DMS79 (cell line): ENCODE results near the gene PGA3.
"Not testable (repeated sequence)": the region's sequence is repeated elsewhere in the genome, so short reads cannot be mapped to it uniquely, and the experiment has no call there.

Experiments used
- DNase-seq: peaks from one replicate; lab custom pipeline; 2025; lab: John Stamatoyannopoulos, UW

The PGA3 gene

DNA sequence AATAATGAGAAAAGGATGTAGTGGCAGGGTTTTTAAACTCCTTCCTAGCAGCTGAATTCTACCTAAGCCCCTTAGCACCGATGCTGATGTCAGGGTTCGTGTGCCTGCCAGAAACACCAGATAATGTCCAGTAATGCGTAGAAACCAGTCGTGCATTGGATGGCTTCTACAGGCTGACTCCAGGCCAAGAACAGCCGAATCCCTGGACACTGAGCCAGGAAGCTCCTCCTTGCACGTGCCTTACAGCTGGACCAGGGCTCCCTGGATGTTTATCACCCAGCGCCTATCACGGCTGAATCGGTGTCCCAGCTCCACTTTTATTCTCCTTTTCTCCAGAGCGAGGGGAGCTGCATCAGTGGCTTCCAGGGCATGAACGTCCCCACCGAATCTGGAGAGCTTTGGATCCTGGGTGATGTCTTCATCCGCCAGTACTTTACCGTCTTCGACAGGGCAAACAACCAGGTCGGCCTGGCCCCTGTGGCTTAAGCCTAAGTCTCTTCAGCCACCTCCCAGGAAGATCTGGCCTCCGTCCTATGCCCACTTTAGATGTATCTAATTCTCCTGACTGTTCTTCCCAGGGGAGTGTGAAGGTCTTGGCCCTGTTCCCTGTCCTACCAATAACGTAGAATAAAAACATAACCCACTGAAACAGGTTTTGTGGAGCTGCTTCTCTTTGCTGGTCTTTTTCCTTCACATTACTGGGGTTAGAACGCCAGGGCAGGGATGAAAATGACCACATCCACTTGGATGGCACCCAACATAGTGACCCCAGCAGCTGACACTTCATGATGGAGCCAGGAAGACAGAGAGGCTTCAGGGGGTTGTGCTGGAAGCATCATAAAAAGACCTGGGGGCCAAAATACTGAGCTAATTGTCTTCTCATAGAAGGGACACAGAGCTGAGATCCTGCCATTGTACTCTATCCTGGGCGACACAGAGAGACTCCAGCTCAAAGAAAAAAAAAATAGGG, 47.8 kb downstream of the PGA3 start:
- DNase-seq, result not testable (repeated sequence)

DNA sequence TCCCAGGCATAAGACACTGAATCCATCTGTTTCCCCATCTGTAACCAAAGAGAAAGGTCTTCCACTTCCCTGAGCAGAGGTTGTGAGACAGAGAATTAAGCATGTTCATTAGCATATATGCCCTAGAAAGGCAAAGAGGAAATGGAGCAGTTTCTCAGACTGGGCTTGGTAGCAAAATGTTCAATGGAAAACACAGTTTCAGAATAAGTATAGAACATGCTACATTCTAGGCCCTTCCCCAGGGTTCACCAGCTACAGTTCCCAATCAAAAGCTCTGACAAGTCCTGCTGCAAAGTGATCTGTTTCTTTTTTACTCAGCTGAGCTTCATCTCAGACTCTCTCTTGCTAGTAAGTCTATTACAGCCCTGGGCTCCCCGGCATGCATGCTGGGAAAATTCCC, 49.0 kb downstream of the PGA3 start:
- DNase-seq, result not testable (repeated sequence)

DNA sequence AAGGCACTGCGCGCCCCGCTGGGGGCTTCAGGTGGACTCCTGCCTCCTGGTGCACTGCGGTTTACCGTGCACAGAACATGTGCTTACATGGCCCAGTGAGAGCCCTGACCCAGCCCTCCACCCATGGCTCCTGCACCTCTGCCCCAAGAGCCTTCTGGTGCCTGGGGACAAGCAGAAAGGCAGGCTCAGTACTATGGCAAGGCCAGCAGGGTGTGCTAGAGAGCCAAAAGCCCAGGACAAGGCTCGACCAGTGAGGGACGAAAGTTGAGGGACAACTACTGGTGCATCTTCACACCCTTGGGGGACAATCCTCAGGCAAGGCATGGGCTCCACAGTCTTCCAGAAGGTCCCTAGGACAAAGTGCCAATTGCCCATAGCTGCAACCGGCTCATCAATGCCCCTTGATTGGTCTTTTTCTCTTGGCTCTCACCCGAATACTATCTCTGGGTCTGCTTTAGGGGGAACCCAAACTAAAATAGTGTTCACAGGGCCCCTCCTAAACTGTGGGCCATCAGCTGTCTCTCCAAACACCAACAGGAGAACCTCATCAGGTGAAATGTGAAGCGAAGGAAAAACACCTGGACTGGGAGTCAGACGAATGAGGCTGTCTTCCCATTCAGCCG, 51.2 kb downstream of the PGA3 start:
- DNase-seq, result no peak

DNA sequence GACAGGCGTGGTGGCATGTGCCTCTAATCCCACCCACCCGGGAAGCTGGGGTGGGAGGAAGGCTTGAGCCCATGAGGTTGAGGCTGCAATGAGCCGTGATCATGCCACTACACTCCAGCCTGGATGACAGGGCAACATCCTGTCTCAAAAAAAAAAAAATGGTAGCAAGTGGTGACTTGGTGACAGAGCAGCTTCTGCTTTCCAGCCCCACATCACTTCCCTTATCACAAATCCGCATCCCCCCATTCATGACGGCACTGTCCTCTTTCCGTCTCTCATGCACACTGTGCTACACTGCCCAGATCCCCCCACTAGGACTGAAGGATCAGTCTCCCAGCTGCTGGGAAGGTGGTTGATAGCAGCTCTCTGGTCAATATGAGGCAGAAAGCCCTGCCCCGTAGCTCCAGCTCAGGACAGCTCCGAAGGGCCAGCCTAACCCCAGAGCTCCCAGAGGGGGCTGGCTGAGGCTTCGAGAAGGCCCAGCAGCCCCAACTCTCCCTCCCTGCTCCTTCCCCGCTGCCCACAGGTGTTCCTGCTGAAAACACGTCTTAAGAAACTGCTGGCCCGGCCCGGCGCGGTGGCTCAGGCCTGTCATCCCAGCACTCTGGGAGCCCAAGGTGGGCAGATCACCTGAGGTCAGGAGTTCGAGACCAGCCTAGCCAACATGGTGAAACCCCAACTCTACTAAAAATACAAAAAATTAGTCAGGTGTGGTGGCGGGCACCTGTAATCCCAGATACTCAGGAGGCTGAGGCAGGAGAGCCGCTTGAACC, 53.6 kb downstream of the PGA3 start:
- no peak for DNase-seq

DNA sequence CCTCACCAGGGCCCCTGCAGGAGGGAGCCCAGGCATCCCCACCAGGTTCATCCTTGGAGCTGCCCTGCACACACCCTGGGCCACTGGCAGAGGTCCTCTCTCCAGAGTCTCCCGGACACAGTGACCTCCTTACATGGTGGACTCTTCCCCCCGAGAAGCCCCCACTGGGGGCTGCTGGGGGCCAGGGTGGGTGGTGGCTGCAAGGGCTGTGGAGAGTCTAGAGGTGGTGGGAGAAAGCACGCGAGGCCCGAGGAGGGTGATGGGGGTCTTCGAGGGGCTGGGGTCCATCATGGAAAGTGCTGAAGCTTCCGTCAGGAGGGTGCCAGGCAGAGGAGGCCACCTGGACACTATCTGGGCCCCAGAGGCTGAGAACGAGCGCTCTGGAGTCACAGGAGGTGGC, 55.2 kb downstream of the PGA3 start:
- DNase-seq, result no peak

DNA sequence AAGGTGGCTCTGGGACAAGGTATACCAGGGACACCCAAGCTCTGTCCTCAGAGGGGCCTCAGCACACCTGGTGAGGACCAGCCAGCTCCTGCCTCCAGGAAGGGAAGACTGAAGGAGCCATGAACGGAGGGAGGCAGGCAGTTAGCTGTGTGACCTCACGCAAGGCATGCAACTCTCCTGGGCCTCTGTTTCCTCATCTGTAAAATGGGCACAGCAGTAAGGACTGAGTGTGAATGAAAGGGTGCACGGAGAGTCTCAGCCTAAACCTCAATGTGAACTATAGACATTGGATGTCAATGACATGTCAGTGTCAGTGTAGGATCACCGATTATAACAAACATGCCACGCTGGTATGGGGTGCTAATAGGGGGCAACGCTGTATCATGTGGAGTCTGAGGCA, 56.0 kb downstream of the PGA3 start:
- no peak for DNase-seq
